Mucosa of descending colon (tissue), 3 donors: ENCODE results near the gene TOE1. TPM values are rescaled to one million over a fixed set of nuclear protein-coding genes. Genes with fewer than 3 reads are reported as not detected.
A peak's percentile ranks its signal among the peaks of the same experiment; 100 is the strongest.
"Not testable (repeated sequence)": the region's sequence is repeated elsewhere in the genome, so short reads cannot be mapped to it uniquely, and the experiment has no call there.

Source experiments
- ATAC-seq: fragments of 200-7000 bp; cut with Tn5 transposase; one replicate; pipeline ENCODE4 v1.9.1; 2020; ENCODE audit warnings: mild to moderate bottlenecking, moderate library complexity
- DNase-seq, 3 donors: peaks; one replicate each; pipeline ENCODE4 v3.0.0-alpha.2; 2020
- H3K36me3 ChIP-seq: fragments of 200-600 bp; one replicate; pipeline ENCODE4 v1.8.0; 2021; ENCODE audit warnings: low read depth, mild to moderate bottlenecking
- H3K4me1 ChIP-seq: fragments of 200-600 bp; one replicate; pipeline ENCODE4 v1.8.0; 2021; ENCODE audit warnings: low read depth, mild to moderate bottlenecking
- H3K4me3 ChIP-seq: fragments of 200-600 bp; one replicate; pipeline ENCODE4 v1.8.0; 2021; ENCODE audit warnings: mild to moderate bottlenecking
- H3K9me3 ChIP-seq: fragments of 200-600 bp; one replicate; pipeline ENCODE4 v1.8.0; 2021; ENCODE audit warnings: mild to moderate bottlenecking
- CTCF ChIP-seq: fragments of 200-600 bp; IDR thresholded peaks from one replicate; pipeline ENCODE4 v1.8.0; 2022; ENCODE audit warnings: antibody characterized with exemption, mild to moderate bottlenecking
- intact Hi-C, 2 donors: fragments of 100-400 bp; cut with DNase I in 1 of 2; cut with micrococcal nuclease in 1 of 2; formaldehyde crosslinking; loops; one replicate each; pipeline versions ENCODE4 v1.11.0 to v1.11.1; 2022; cut with DNase I, micrococcal nuclease
- long read RNA-seq, 2 donors: library from polyadenylated mRNA; unstranded; transcript quantifications; one replicate each; pipeline ENCODE4 v2.0.0, GENCODE V29; 2019 to 2021
- total RNA-seq, 3 donors: library from RNA; stranded (reverse); fragmentation: NEBNext Ultra II Directional in 2 of 3; extraction: Animal tissue kit (Norgen Biotek cat#: 25700) in 2 of 3; gene quantifications; one replicate each; pipeline versions ENCODE4 v1.2.1 to v1.2.4, GENCODE V29; 2021 to 2023
- donor health status: DM: no; HTN: no; CAD: no; lungs with moderate emphysema.
- donor health status: DM: no; HTN: no; CAD: no.
- donor health status: DM: no; HTN: yes; CAD: no.

TOE1 gene
- 10 to 100 TPM; 11.1 to 18.7 (median 12.9) TPM for total RNA-seq
- long read RNA-seq, donor 1, transcript TOE1-201 (8 exons, 2,389 nt): major isoform, 5 of 20 reads
- long read RNA-seq, donor 1, partial matches to known transcripts: 4 of 20 reads
- long read RNA-seq, donor 1, other reads (novel, unspliced or antisense): 10 of 20 reads
- long read RNA-seq, donor 2, transcript TOE1-201 (8 exons, 2,389 nt): major isoform, 7 of 15 reads
- long read RNA-seq, donor 2, partial matches to known transcripts: 0 of 15 reads
- long read RNA-seq, donor 2, other reads (novel, unspliced or antisense): 8 of 15 reads

- intact Hi-C loops: no loop called here
- ATAC-seq: peak; percentile 88
Measured at GRCh38 chr1:45339789-45340558, at the start of gene TOE1, which contains the start of gene MUTYH. TOE1 (plus strand) TSS chr1:45340170; CDS start chr1:45340253, 83 bp downstream. MUTYH (minus strand) TSS chr1:45340440; CDS start chr1:45334505, 5,935 bp downstream.

GRCh38 chr1:45291002-45291401, 49.0 kb upstream of the TOE1 start:
- ATAC-seq, H3K9me3 ChIP-seq, intact Hi-C loops, DNase-seq, H3K4me3 ChIP-seq, H3K4me1 ChIP-seq, H3K36me3 ChIP-seq: not testable (repeated sequence)

More at GRCh38 chr1:45339789-45340558, at the start of gene TOE1, which contains the start of gene MUTYH:
- Histone ChIP-seq H3K4me1 (peaks cover 30% of the 10 kb centered on the region), H3K9me3 (no peaks in the 10 kb centered on the region), H3K4me3 (peak within 1 kb of the TSS; percentile 57), H3K36me3 (peaks cover 5% of the 10 kb centered on the region)
- DNase-seq: peak; percentile 92 to 97 (median 96)
- TF ChIP-seq CTCF: no peak

GRCh38 chr1:45291716-45292115, 48.3 kb upstream of the TOE1 start:
- no peaks in the 10 kb centered on the region for H3K4me1 ChIP-seq
- ATAC-seq: peak; percentile 18
- H3K9me3 ChIP-seq: no peaks in the 10 kb centered on the region
- intact Hi-C loops: no loop called here
- no peak for DNase-seq
- no peak overlapping the region for H3K4me3 ChIP-seq
- no peaks in the 10 kb centered on the region for H3K36me3 ChIP-seq
- no peak for TF ChIP-seq CTCF

- Histone ChIP-seq H3K4me3 (no peak overlapping the region), H3K9me3 (no peaks in the 10 kb centered on the region), H3K4me1 (no peaks in the 10 kb centered on the region), H3K36me3 (no peaks in the 10 kb centered on the region)
- no peak for ATAC-seq
- no peak for TF ChIP-seq CTCF
- intact Hi-C loops: no loop called here
- DNase-seq: no peak
Measured at GRCh38 chr1:45297666-45298356, 42.2 kb upstream of the TOE1 start.

GRCh38 chr1:45299296-45299695, 40.7 kb upstream of the TOE1 start:
- intact Hi-C loops: no loop called here

More at GRCh38 chr1:45299296-45299695, 40.7 kb upstream of the TOE1 start:
- Histone ChIP-seq H3K9me3 (no peaks in the 10 kb centered on the region), H3K36me3 (no peaks in the 10 kb centered on the region), H3K4me1 (peaks cover 3% of the 10 kb centered on the region), H3K4me3 (no peak overlapping the region)
- no peak for ATAC-seq
- TF ChIP-seq CTCF: no peak
- no peak for DNase-seq
